Measurements from ENCODE around the gene UACA. TPM values are rescaled to one million over a fixed set of nuclear protein-coding genes. Genes with fewer than 3 reads are reported as not detected.
"Not testable (repeated sequence)": the region's sequence is repeated elsewhere in the genome, so short reads cannot be mapped to it uniquely, and the experiment has no call there.

UACA gene
- polyA plus RNA-seq (2012; ENCODE audit: insufficient read depth, insufficient read length, low read depth), result 1.8 TPM

DNA sequence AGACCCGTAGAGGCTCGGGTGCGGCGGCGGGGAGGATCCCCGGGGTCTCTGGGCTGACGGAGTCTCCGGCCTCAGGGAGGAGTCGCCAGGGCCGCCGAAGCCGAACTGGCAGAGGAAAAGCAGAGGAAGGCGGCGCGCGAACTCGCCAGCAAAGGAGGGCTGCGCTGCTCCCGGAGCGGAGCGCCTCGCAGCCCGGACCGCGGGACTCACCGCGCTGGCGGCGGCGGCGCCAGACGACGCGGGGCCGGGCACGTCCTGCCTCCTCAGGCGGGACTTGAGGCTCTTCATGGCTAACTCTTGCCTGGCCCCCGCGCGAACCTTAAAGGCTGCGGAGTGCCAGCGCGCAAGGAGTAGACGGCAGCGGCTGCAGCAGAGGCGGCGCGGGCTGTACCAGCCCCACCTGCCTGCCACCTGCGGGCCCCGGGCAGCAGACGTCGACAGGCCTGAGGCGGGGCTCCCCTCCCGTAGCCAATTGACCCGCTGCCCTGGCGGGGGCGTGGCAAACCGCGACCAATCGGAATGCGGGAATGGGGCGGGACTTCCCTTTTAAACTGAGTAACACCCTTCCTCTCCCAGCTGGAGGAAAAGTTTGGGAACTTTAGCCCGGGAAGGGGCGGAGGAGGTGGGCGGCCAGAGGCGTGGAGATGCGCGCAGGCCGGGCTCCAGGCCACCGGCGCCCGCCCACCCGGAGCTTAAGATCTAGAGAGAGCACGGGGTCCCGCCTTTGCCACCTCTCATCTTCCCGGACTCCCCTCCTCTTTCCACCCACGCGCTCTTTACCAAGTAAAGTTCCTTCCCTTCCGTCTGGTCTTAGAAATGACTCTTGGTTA, at the start of gene UACA:
Gene UACA, minus strand, starts transcription at position 439 of the 830 bp plus-strand sequence. Its CDS starts 151 bp downstream, at position 288.
- no peak for TF ChIP-seq CTCF (IDR thresholded peaks at IDR 0.05; ENCODE audit: low read depth, low read length)
- DNase-seq, result peak; percentile 94
- Histone ChIP-seq H3K27me3 (peaks cover 77% of the 10 kb centered on the region), H3K9me3 (no peaks in the 10 kb centered on the region), H3K4me1 (no peaks in the 10 kb centered on the region), H3K4me3 (ENCODE audit: low read depth, low read length) (peak within 1 kb of the TSS; percentile 73), H3K36me3 (no peaks in the 10 kb centered on the region)

- no peak for DNase-seq
- no peaks in the 10 kb centered on the region for H3K36me3 ChIP-seq
- TF ChIP-seq CTCF (IDR thresholded peaks at IDR 0.05; ENCODE audit: low read depth, low read length), result no peak
Observed at GRCh38 chr15:70812827-70813364, 49.5 kb upstream of the UACA start.

GRCh38 chr15:70810916-70811578, 47.7 kb upstream of the UACA start:
- H3K27me3 ChIP-seq, result no peaks in the 10 kb centered on the region; the same call in 1 of the 2 replicates
- no peak for DNase-seq
- H3K4me3 ChIP-seq (ENCODE audit: low read depth, low read length), result no peak overlapping the region
- TF ChIP-seq CTCF (IDR thresholded peaks at IDR 0.05; ENCODE audit: low read depth, low read length), result 0 out of 2 replicates have a peak, but pooled peaks have one; percentile 9
- no peaks in the 10 kb centered on the region for H3K4me1 ChIP-seq
- no peaks in the 10 kb centered on the region for H3K36me3 ChIP-seq
- H3K9me3 ChIP-seq, result no peaks in the 10 kb centered on the region

More at GRCh38 chr15:70812827-70813364, 49.5 kb upstream of the UACA start:
- Histone ChIP-seq H3K9me3 (no peaks in the 10 kb centered on the region), H3K4me1 (no peaks in the 10 kb centered on the region), H3K4me3 (ENCODE audit: low read depth, low read length) (no peak overlapping the region), H3K27me3 (no peaks in the 10 kb centered on the region)

DNA sequence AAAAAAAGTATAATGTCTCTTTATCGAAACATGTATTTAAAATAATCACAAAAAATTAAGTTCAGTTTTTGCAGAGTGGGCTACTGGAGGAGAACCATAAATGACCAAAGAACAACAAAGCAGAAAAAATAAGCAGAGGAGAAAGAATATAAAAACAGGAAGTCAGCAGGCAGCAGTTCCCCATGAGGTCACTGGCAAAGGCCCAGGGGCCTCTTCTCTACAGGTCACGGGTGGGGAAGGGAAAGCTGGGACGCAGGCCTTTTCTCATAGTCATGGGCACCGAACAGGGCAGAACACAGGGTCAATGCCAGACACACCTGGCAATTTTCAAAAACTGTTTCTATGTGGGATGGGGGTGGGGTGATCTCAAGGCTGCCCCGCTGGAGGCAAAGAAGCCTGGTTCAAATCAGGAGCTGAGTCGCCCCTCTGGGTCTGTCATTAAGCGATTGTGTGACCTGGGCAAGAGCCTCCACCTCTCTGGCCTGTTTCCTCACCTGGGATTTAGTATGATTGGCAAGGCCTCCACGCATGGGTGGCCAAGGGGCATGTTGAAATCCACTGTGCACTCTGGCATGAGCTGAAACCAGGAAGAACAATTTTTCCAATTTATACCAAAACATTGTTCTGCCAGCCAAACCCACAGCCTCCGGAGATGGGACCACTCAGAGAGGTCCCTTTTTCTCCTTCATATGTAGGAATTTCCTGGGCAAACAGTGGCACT, 43.8 kb upstream of the UACA start:
- no peaks in the 10 kb centered on the region for H3K36me3 ChIP-seq
- no peak for DNase-seq

GRCh38 chr15:70804388-70804787, 41.0 kb upstream of the UACA start:
- H3K9me3 ChIP-seq; DNase-seq; H3K4me1 ChIP-seq; H3K27me3 ChIP-seq; H3K4me3 ChIP-seq (ENCODE audit: low read depth, low read length); H3K36me3 ChIP-seq: not testable (repeated sequence)

More for the DNA sequence above, 43.8 kb upstream of the UACA start:
- TF ChIP-seq CTCF (IDR thresholded peaks at IDR 0.05; ENCODE audit: low read depth, low read length), result no peak
- Histone ChIP-seq H3K4me3 (ENCODE audit: low read depth, low read length) (no peak overlapping the region), H3K9me3 (no peaks in the 10 kb centered on the region), H3K27me3 (no peaks in the 10 kb centered on the region; the same call in none of the 2 replicates), H3K4me1 (no peaks in the 10 kb centered on the region)

- TF ChIP-seq CTCF (IDR thresholded peaks at IDR 0.05; ENCODE audit: low read depth, low read length), result no peak
- Histone ChIP-seq H3K27me3 (no peaks in the 10 kb centered on the region; the same call in none of the 2 replicates), H3K4me1 (no peaks in the 10 kb centered on the region), H3K4me3 (ENCODE audit: low read depth, low read length) (no peak overlapping the region), H3K9me3 (no peaks in the 10 kb centered on the region), H3K36me3 (no peaks in the 10 kb centered on the region)
- DNase-seq, result no peak
Observed at GRCh38 chr15:70802629-70803028, 39.3 kb upstream of the UACA start.
